GM10266 (cell line): ENCODE measurements around the gene LARP1B.

Experiments used
- DNase-seq: peaks from one replicate; pipeline ENCODE4 v3.0.0; 2012; ENCODE audit errors: extremely low spot score
- TF ChIP-seq, protein P1 (sequence below): IDR thresholded peaks from 2 replicates; pipeline ENCODE4 v1.5.1; 2012; ENCODE audit warnings: mild to moderate bottlenecking, low read depth; ENCODE audit not compliant: control insufficient read depth, insufficient read depth; ENCODE audit errors: missing control alignments

Gene LARP1B

DNA sequence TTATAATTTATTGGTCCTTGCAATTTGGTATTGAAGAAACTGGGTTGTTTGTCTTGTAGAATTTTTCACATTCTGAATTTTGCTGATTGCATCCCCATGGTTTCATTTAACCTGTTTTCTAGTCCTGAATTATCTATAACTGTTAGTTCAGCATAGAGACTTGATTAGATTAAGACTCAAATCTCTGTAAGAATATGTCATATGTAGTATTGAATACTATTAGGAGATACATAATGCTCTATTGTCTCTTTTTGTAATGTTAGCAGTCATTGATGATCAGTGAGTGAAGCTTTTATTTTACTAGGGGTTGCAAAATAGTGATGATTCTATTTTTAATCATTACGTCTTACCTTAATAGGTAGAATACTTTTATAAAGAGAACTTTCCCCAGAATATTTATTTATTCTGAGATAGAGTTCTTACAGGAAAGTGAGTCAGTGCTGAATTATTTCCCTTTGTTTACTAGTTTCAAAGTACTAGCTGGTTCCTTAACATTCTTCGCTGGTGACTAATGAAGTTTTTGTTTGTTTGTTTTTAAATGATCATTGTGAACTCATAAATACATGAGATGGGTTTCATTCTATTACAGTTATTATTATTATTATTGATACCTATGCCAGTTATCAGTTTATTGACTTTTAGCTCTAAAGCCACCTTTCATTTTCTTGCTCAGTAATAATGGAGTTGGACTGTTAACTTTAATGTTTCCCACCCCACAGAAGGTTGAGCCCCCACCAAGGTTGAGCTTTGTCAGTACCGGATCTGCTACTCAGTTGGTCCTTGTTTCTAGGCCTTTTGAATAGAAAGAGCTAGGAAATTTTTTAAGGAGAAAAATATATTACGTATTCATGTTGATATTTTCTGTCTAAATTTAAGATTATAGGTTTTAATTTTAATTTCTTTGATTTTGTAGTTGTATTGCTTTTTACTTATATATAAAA is 102.3 kb downstream of the LARP1B start:
- no peak for DNase-seq

DNA sequence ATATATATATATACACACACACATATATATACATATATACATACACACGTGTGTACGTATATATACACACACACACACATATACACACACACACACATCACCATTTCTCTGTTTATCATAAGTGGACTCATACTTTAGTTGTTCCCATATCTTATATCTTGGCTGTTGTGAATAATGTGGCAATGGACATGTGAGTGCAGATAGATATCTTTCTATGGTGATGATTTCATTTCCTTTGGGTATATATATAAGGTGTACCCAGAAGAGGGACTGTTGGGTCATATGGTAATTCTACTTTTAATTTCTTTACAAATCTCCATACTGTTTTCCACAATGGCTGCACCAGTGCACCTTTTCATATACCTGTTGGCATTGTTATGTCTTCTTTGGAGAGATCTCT is 105.9 kb downstream of the LARP1B start:
- DNase-seq = no peak
- TF ChIP-seq, protein P1, sequence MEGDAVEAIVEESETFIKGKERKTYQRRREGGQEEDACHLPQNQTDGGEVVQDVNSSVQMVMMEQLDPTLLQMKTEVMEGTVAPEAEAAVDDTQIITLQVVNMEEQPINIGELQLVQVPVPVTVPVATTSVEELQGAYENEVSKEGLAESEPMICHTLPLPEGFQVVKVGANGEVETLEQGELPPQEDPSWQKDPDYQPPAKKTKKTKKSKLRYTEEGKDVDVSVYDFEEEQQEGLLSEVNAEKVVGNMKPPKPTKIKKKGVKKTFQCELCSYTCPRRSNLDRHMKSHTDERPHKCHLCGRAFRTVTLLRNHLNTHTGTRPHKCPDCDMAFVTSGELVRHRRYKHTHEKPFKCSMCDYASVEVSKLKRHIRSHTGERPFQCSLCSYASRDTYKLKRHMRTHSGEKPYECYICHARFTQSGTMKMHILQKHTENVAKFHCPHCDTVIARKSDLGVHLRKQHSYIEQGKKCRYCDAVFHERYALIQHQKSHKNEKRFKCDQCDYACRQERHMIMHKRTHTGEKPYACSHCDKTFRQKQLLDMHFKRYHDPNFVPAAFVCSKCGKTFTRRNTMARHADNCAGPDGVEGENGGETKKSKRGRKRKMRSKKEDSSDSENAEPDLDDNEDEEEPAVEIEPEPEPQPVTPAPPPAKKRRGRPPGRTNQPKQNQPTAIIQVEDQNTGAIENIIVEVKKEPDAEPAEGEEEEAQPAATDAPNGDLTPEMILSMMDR = no peak

More for the DNA sequence above, 102.3 kb downstream of the LARP1B start:
- TF ChIP-seq, protein P1 = no peak

DNA sequence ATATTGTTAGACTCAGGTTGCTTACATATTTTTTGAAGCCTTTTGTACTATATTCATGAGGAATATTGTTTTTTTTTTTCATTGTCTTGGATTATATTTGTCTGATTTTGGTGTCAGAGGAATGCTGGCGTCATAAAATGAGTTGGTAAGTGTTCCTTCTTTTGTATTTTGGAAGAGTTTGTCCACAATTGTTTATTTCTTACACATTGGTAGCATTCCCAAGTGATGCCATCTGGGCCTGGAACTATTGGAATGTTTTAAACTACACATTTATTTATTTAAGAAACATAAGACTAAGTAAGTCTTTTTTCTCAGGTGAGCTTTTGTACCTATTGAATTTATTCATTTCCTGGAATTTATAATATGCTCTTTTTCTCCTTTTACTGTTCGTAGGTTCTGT is 107.6 kb downstream of the LARP1B start:
- TF ChIP-seq, protein P1 = no peak

DNA sequence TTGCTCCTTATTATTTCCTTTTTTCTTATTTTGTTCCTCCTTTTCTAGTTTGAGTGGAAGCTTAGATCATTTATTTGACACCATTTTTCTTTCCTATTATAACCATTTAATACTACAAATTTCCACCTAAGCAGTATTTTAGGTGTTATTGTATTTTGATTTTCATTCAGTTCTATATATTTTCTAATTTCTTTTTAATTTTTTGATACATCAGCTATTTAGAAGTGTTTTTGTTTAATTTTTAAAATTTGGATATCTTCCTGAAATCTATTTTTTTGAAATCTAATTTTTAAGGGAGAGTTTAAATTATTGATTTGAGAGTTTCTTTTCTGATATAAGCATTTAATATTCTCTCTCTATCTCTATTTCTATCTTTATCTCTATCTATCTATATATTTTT is 108.1 kb downstream of the LARP1B start:
- TF ChIP-seq, protein P1 = no peak
- no peak for DNase-seq

More for the DNA sequence above, 107.6 kb downstream of the LARP1B start:
- DNase-seq = no peak

DNA sequence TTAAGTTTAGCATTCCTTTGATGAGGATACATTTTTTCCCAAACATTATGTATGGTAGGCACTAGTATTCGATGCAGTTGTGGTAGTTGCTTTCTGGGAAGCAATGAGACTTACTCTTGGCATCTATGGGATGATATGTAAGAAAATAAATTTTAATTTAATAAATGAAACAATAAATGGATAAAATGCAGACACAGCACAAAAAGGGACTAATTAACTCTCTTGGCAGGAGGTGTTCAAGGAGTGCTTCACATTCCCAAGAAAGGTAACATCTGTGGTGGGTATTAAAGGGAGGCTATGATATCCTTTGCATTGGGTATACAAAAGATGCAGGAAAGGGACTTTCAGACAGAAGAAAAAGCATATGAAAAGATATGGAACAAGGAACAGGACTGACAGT is 115.5 kb downstream of the LARP1B start:
- DNase-seq = no peak
- TF ChIP-seq, protein P1 = no peak

DNA sequence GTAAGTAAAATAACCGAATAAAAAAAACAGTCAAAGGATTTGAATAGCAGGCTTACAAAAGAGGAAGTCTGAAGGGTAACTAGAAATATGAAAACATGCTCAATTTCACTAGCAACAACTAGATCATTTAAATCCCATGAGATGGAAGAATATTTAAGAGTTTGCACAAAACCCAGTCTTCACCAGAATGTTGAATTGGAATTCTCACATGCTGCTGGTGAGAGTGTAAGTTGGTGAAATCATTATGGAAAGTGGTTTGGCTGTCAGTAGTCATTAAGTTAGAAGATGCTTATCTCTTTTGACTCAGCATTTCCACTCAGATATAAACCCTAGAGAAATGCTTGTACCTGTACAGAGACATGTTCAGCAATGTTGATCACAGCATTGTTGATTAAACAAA is 116.4 kb downstream of the LARP1B start:
- TF ChIP-seq, protein P1 = no peak
- DNase-seq = no peak

DNA sequence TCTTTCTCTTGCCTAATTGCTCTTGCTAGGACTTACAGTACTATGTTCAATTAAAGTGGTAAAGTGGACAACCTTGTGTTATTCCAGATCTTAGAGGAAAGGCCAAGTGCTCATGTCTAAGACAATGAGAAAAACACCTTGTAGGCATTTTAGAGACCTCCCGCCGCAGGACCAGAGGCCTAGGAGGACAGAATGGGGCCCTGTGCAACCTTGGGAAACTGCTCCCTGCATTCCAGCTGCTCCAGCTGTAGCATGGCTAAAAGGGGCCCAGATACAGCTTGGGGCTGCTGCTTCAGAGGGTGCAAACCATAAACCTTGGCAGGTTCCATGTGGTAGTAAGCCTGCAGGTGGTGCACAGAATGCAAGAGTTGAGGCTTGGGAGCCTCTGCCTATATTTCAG is 125.5 kb downstream of the LARP1B start:
- DNase-seq = no peak
- TF ChIP-seq, protein P1 = no peak
